ENCODE data around the gene DENND10. TPM values are rescaled to one million over a fixed set of nuclear protein-coding genes. Genes with fewer than 3 reads are reported as not detected.

DENND10 gene
- total and polyA plus RNA-seq, 2 experiments from 2014 or later, result 41.4 to 41.8 TPM

- H3K36me3 ChIP-seq (ENCODE audit: insufficient read depth), result peaks cover 30% of the 10 kb centered on the region
- H3K36me3 Mint-ChIP-seq (ENCODE audit: low read depth), result peaks cover 59% of the 10 kb centered on the region
- no peak overlapping the region for H3K4me3 Mint-ChIP-seq
- no peak overlapping the region for H3K27ac ChIP-seq (ENCODE audit: low read depth)
- H3K27ac Mint-ChIP-seq, result no peak overlapping the region
- 0 out of 2 replicates have a peak, but pooled peaks cover 7% of the 10 kb centered on the region for H4K20me1 ChIP-seq (replicated peaks; ENCODE audit: insufficient read depth)
- no peaks in the 10 kb centered on the region for H3K27me3 Mint-ChIP-seq (ENCODE audit: insufficient read depth, low read depth, poor library complexity)
- no peaks in the 10 kb centered on the region for H3K9me2 ChIP-seq (ENCODE audit: insufficient read depth)
- no peak for DNase-seq (ENCODE audit: low spot score)
- TF ChIP-seq JUNB (IDR thresholded peaks at IDR 0.05; ENCODE audit: unreplicated experiment) (no peak), ETS1 (IDR thresholded peaks at IDR 0.05) (no peak), POLR2AphosphoS5 (IDR thresholded peaks at IDR 0.05; ENCODE audit: low read depth) (no peak), CREB1 (CRISPR knock-in tag; IDR thresholded peaks at IDR 0.05; ENCODE audit: low read depth) (no peak), ZNF331 (CRISPR knock-in tag; IDR thresholded peaks at IDR 0.05; ENCODE audit: low read depth) (no peak), EZH2 (IDR thresholded peaks at IDR 0.05; ENCODE audit: low read depth, unreplicated experiment) (no peak), CTCF (conservative IDR thresholded peaks at IDR 0.05; ENCODE audit: low read depth in 2 of 2) (no peak), EZH2phosphoT487 (IDR thresholded peaks at IDR 0.05; ENCODE audit: unreplicated experiment) (no peak), ZNF114 (CRISPR knock-in tag; IDR thresholded peaks at IDR 0.05) (no peak), STAT1 (IDR thresholded peaks at IDR 0.05; ENCODE audit: unreplicated experiment) (no peak), NANOG (IDR thresholded peaks at IDR 0.05; ENCODE audit: borderline replicate concordance) (no peak)
- TF ChIP-seq, protein P1, sequence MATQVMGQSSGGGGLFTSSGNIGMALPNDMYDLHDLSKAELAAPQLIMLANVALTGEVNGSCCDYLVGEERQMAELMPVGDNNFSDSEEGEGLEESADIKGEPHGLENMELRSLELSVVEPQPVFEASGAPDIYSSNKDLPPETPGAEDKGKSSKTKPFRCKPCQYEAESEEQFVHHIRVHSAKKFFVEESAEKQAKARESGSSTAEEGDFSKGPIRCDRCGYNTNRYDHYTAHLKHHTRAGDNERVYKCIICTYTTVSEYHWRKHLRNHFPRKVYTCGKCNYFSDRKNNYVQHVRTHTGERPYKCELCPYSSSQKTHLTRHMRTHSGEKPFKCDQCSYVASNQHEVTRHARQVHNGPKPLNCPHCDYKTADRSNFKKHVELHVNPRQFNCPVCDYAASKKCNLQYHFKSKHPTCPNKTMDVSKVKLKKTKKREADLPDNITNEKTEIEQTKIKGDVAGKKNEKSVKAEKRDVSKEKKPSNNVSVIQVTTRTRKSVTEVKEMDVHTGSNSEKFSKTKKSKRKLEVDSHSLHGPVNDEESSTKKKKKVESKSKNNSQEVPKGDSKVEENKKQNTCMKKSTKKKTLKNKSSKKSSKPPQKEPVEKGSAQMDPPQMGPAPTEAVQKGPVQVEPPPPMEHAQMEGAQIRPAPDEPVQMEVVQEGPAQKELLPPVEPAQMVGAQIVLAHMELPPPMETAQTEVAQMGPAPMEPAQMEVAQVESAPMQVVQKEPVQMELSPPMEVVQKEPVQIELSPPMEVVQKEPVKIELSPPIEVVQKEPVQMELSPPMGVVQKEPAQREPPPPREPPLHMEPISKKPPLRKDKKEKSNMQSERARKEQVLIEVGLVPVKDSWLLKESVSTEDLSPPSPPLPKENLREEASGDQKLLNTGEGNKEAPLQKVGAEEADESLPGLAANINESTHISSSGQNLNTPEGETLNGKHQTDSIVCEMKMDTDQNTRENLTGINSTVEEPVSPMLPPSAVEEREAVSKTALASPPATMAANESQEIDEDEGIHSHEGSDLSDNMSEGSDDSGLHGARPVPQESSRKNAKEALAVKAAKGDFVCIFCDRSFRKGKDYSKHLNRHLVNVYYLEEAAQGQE (IDR thresholded peaks at IDR 0.05; ENCODE audit: unreplicated experiment), result no peak
- TF ChIP-seq, protein P2, sequence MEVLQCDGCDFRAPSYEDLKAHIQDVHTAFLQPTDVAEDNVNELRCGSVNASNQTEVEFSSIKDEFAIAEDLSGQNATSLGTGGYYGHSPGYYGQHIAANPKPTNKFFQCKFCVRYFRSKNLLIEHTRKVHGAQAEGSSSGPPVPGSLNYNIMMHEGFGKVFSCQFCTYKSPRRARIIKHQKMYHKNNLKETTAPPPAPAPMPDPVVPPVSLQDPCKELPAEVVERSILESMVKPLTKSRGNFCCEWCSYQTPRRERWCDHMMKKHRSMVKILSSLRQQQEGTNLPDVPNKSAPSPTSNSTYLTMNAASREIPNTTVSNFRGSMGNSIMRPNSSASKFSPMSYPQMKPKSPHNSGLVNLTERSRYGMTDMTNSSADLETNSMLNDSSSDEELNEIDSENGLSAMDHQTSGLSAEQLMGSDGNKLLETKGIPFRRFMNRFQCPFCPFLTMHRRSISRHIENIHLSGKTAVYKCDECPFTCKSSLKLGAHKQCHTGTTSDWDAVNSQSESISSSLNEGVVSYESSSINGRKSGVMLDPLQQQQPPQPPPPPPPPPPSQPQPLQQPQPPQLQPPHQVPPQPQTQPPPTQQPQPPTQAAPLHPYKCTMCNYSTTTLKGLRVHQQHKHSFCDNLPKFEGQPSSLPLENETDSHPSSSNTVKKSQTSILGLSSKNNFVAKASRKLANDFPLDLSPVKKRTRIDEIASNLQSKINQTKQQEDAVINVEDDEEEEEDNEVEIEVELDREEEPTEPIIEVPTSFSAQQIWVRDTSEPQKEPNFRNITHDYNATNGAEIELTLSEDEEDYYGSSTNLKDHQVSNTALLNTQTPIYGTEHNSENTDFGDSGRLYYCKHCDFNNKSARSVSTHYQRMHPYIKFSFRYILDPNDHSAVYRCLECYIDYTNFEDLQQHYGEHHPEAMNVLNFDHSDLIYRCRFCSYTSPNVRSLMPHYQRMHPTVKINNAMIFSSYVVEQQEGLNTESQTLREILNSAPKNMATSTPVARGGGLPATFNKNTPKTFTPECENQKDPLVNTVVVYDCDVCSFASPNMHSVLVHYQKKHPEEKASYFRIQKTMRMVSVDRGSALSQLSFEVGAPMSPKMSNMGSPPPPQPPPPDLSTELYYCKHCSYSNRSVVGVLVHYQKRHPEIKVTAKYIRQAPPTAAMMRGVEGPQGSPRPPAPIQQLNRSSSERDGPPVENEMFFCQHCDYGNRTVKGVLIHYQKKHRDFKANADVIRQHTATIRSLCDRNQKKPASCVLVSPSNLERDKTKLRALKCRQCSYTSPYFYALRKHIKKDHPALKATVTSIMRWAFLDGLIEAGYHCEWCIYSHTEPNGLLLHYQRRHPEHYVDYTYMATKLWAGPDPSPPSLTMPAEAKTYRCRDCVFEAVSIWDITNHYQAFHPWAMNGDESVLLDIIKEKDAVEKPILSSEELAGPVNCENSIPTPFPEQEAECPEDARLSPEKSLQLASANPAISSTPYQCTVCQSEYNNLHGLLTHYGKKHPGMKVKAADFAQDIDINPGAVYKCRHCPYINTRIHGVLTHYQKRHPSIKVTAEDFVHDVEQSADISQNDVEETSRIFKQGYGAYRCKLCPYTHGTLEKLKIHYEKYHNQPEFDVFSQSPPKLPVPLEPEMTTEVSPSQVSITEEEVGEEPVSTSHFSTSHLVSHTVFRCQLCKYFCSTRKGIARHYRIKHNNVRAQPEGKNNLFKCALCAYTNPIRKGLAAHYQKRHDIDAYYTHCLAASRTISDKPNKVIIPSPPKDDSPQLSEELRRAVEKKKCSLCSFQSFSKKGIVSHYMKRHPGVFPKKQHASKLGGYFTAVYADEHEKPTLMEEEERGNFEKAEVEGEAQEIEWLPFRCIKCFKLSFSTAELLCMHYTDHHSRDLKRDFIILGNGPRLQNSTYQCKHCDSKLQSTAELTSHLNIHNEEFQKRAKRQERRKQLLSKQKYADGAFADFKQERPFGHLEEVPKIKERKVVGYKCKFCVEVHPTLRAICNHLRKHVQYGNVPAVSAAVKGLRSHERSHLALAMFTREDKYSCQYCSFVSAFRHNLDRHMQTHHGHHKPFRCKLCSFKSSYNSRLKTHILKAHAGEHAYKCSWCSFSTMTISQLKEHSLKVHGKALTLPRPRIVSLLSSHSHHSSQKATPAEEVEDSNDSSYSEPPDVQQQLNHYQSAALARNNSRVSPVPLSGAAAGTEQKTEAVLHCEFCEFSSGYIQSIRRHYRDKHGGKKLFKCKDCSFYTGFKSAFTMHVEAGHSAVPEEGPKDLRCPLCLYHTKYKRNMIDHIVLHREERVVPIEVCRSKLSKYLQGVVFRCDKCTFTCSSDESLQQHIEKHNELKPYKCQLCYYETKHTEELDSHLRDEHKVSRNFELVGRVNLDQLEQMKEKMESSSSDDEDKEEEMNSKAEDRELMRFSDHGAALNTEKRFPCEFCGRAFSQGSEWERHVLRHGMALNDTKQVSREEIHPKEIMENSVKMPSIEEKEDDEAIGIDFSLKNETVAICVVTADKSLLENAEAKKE (CRISPR knock-in tag; IDR thresholded peaks at IDR 0.05), result no peak
- no peaks in the 10 kb centered on the region; the same call in 2 of the 3 replicates for H3K9me3 Mint-ChIP-seq
- no peaks in the 10 kb centered on the region for H3K27me3 ChIP-seq (ENCODE audit: insufficient read depth)
- H3K4me3 ChIP-seq, result no peak overlapping the region
- H3K79me2 ChIP-seq (replicated peaks; ENCODE audit: insufficient read depth), result no peaks in the 10 kb centered on the region
- no peaks in the 10 kb centered on the region for H3F3A ChIP-seq (replicated peaks; ENCODE audit: low read depth)
- no peaks in the 10 kb centered on the region for H3K4me1 ChIP-seq (ENCODE audit: insufficient read depth)
- no peak for ATAC-seq
- no peak overlapping the region for H2AFZ ChIP-seq
- H3K4me1 Mint-ChIP-seq, result no peaks in the 10 kb centered on the region
- no peak overlapping the region for H3K4me2 ChIP-seq
These were observed 22.0 kb downstream of the DENND10 start for GRCh38 chr10:119125942-119126341.

Data from GM23338 (cell line).